ENCODE data around the gene KIF23. TPM values are rescaled to one million over a fixed set of nuclear protein-coding genes. Genes with fewer than 3 reads are reported as not detected.

Gene KIF23
- polyA plus RNA-seq, 1 of the 3 experiments (the other 2 are of a cell fraction): 25.8 TPM

DNA sequence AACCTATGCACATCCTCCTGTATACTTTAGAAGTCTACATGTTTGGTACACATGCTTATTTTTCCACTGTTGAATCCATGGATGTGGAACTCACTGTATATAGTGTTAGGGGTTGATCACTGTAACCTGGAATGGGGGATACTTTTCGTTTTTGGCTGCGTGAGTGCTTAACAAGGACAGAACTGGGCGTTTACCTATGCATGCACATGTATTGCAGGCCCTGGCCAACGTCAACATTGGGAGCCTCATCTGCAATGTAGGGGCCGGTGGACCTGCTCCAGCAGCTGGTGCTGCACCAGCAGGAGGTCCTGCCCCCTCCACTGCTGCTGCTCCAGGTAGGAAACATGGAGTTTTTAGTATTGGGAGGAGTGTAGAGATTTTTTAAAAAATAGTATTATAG is 40.8 kb downstream of the KIF23 start:
- peak overlapping the region; percentile 88 to 91 for H3K4me3 ChIP-seq (ENCODE audit: low read depth in 2 of 2, low read length in 1 of 2)
- H3K9me2 ChIP-seq: no peaks in the 10 kb centered on the region
- peaks cover 10 to 16% of the 10 kb centered on the region in 2 experiments; a peak in 3 of 4 replicates for H3K4me1 ChIP-seq (ENCODE audit: control insufficient read depth in 1 of 2, insufficient read depth in 2 of 2, low read depth in 1 of 2, low read length in 1 of 2)
- peak overlapping the region; percentile 96; the same call in 1 of the 2 replicates for H3K9ac ChIP-seq
- H2AFZ ChIP-seq (ENCODE audit: low read depth): no peak overlapping the region
- no peaks in the 10 kb centered on the region for H3K9me3 ChIP-seq
- peaks cover 49% of the 10 kb centered on the region for H4K20me1 ChIP-seq (ENCODE audit: insufficient read depth)
- H3F3A ChIP-seq (replicated peaks; ENCODE audit: insufficient read depth): peaks cover 78% of the 10 kb centered on the region
- peak overlapping the region; percentile 79 for H3K4me2 ChIP-seq
- POLR2A ChIA-PET: no interaction called here
- H3K36me3 ChIP-seq (replicated peaks in 1 of 2; ENCODE audit: control insufficient read depth in 1 of 2, insufficient read depth in 2 of 2, low read length in 1 of 2): peaks cover 32 to 37% of the 10 kb centered on the region in 2 experiments
- 34% methylated on average over 5 of the region's 5 CpGs for WGBS (ENCODE audit: low lambda C conversion rate)
- CTCF ChIA-PET: interaction anchor here (1.2 to 4.1 kb wide), 2 partner anchors 7 to 24 kb away, joined by 3 to 31 read pairs; no protein-coding TSS in a partner anchor
- peaks cover 48% of the 10 kb centered on the region for H3K79me2 ChIP-seq (ENCODE audit: insufficient read depth)
- no peak for DNase-seq
- no peak overlapping the region for H3K27ac ChIP-seq (ENCODE audit: low read depth in 2 of 2, low read length in 1 of 2)
- no peaks in the 10 kb centered on the region for H3K27me3 ChIP-seq (ENCODE audit: insufficient read depth)
- TF ChIP-seq FOSL2 (IDR thresholded peaks at IDR 0.05; ENCODE audit: borderline replicate concordance, low read depth) (no peak), FOXJ3 (CRISPR knock-in tag; IDR thresholded peaks at IDR 0.05) (no peak), NRF1 (IDR thresholded peaks at IDR 0.05; ENCODE audit: low read depth, low read length) (no peak), SMC3 (IDR thresholded peaks at IDR 0.05; ENCODE audit: low read depth, low read length) (no peak), MEF2A (IDR thresholded peaks at IDR 0.05; ENCODE audit: borderline replicate concordance, low read depth) (no peak), NFIC (IDR thresholded peaks at IDR 0.05; ENCODE audit: borderline replicate concordance) (no peak), RCOR1 (IDR thresholded peaks at IDR 0.05; ENCODE audit: low read length) (no peak), YY1 (IDR thresholded peaks at IDR 0.05; ENCODE audit: low read depth) (no peak), ELF1 (IDR thresholded peaks at IDR 0.05) (no peak), JUND (IDR thresholded peaks at IDR 0.05) (no peak), RXRA (IDR thresholded peaks at IDR 0.05; ENCODE audit: borderline replicate concordance, low read depth) (no peak)
- TF ChIP-seq, protein P1, sequence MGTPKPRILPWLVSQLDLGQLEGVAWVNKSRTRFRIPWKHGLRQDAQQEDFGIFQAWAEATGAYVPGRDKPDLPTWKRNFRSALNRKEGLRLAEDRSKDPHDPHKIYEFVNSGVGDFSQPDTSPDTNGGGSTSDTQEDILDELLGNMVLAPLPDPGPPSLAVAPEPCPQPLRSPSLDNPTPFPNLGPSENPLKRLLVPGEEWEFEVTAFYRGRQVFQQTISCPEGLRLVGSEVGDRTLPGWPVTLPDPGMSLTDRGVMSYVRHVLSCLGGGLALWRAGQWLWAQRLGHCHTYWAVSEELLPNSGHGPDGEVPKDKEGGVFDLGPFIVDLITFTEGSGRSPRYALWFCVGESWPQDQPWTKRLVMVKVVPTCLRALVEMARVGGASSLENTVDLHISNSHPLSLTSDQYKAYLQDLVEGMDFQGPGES (IDR thresholded peaks at IDR 0.05; ENCODE audit: low read depth, low read length): no peak
- TF ChIP-seq, protein P2, sequence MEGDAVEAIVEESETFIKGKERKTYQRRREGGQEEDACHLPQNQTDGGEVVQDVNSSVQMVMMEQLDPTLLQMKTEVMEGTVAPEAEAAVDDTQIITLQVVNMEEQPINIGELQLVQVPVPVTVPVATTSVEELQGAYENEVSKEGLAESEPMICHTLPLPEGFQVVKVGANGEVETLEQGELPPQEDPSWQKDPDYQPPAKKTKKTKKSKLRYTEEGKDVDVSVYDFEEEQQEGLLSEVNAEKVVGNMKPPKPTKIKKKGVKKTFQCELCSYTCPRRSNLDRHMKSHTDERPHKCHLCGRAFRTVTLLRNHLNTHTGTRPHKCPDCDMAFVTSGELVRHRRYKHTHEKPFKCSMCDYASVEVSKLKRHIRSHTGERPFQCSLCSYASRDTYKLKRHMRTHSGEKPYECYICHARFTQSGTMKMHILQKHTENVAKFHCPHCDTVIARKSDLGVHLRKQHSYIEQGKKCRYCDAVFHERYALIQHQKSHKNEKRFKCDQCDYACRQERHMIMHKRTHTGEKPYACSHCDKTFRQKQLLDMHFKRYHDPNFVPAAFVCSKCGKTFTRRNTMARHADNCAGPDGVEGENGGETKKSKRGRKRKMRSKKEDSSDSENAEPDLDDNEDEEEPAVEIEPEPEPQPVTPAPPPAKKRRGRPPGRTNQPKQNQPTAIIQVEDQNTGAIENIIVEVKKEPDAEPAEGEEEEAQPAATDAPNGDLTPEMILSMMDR (IDR thresholded peaks at IDR 0.05): no peak
- TF ChIP-seq, protein P3, sequence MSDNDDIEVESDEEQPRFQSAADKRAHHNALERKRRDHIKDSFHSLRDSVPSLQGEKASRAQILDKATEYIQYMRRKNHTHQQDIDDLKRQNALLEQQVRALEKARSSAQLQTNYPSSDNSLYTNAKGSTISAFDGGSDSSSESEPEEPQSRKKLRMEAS (IDR thresholded peaks at IDR 0.05; ENCODE audit: low read depth): no peak
